ENCODE results near the gene PHF21B.
"Not testable (repeated sequence)": the region's sequence is repeated elsewhere in the genome, so short reads cannot be mapped to it uniquely, and the experiment has no call there.

The PHF21B gene

GRCh38 chr22:44964722-44965078 is 45.1 kb downstream of the PHF21B start:
- TF ChIP-seq CTCF (IDR thresholded peaks at IDR 0.05) (no peak), ZFX (IDR thresholded peaks at IDR 0.05; ENCODE audit: borderline replicate concordance) (no peak)
- H3K27ac ChIP-seq: no peak overlapping the region

GRCh38 chr22:44963832-44964721 is 45.7 kb downstream of the PHF21B start:
- TF ChIP-seq ZFX (IDR thresholded peaks at IDR 0.05; ENCODE audit: borderline replicate concordance) (no peak), CTCF (IDR thresholded peaks at IDR 0.05) (no peak)
- H3K27ac ChIP-seq: no peak overlapping the region

- no peak overlapping the region for H3K27ac ChIP-seq
- TF ChIP-seq ZFX (IDR thresholded peaks at IDR 0.05; ENCODE audit: borderline replicate concordance): no peak
- no peak for TF ChIP-seq CTCF (IDR thresholded peaks at IDR 0.05)
These were observed 46.9 kb downstream of the PHF21B start for GRCh38 chr22:44962741-44963454.

- H3K27ac ChIP-seq: not testable (repeated sequence)
These were observed 48.1 kb downstream of the PHF21B start for GRCh38 chr22:44961682-44962081.

GRCh38 chr22:44956840-44957767 is 52.7 kb downstream of the PHF21B start:
- TF ChIP-seq CTCF (IDR thresholded peaks at IDR 0.05) (peak; percentile 26; the same call in 1 of the 2 replicates), ZFX (IDR thresholded peaks at IDR 0.05; ENCODE audit: borderline replicate concordance) (no peak)

GRCh38 chr22:44955102-44955501 is 54.7 kb downstream of the PHF21B start:
- H3K27ac ChIP-seq: no peak overlapping the region
- TF ChIP-seq CTCF (IDR thresholded peaks at IDR 0.05) (no peak), ZFX (IDR thresholded peaks at IDR 0.05; ENCODE audit: borderline replicate concordance) (no peak)

More at GRCh38 chr22:44956840-44957767, 52.7 kb downstream of the PHF21B start:
- H3K27ac ChIP-seq: no peak overlapping the region

- H3K27ac ChIP-seq: no peak overlapping the region
- TF ChIP-seq CTCF (IDR thresholded peaks at IDR 0.05): no peak
- TF ChIP-seq ZFX (IDR thresholded peaks at IDR 0.05; ENCODE audit: borderline replicate concordance): no peak
These were observed 55.7 kb downstream of the PHF21B start for GRCh38 chr22:44954149-44954548.
